ENCODE measurements around the gene ZNF143.

- TF ChIP-seq POLR2A (IDR thresholded peaks at IDR 0.05; ENCODE audit: low read depth, low read length): no peak
- no peak for TF ChIP-seq CTCF (conservative IDR thresholded peaks at IDR 0.05; ENCODE audit: low read depth, low read length)
- no peak for TF ChIP-seq RAD21 (IDR thresholded peaks at IDR 0.05; ENCODE audit: low read length)
These were observed 29.6 kb downstream of the ZNF143 start for GRCh38 chr11:9490376-9490775.
